Kidney (tissue), 14 donors: Measurements from ENCODE around the gene MAEA. TPM values are rescaled to one million over a fixed set of nuclear protein-coding genes. Genes with fewer than 3 reads are reported as not detected.

Experiments used
- DNase-seq, 5 donors: peaks; one replicate each; pipeline ENCODE4 v3.0.0-alpha.2; 2013 to 2020
- FAIRE-seq: peaks from 2 replicates; lab custom pipeline; 2012; peaks lifted over from hg19 to GRCh38; lab: Jason Lieb, UNC
- H3K27ac ChIP-seq, 2 donors: one replicate each; pipeline ENCODE4 v1.7.0; 2013; ENCODE audit warnings: low read depth in 2 of 2, low read length in 2 of 2, inconsistent platforms in 1 of 2
- H3K27me3 ChIP-seq: one replicate; pipeline ENCODE4 v1.7.1; 2013; ENCODE audit warnings: low read length, inconsistent platforms; ENCODE audit not compliant: control insufficient read depth, insufficient read depth
- H3K36me3 ChIP-seq, 3 donors: one replicate each; pipeline versions ENCODE4 v1.7.0 to v1.7.1; 2013; ENCODE audit warnings: low read length in 3 of 3, control low read depth in 1 of 3, inconsistent platforms in 1 of 3; ENCODE audit not compliant: insufficient read depth in 3 of 3, control insufficient read depth in 2 of 3
- H3K4me1 ChIP-seq, 3 donors: one replicate each; pipeline versions ENCODE4 v1.7.0 to v1.7.1; 2013; ENCODE audit warnings: low read length in 3 of 3, inconsistent platforms in 1 of 3, low read depth in 1 of 3; ENCODE audit not compliant: control insufficient read depth in 2 of 3, insufficient read depth in 2 of 3
- H3K4me3 ChIP-seq, 3 donors: one replicate each; pipeline versions ENCODE4 v1.7.0 to v1.8.1; 2013; ENCODE audit warnings: low read length in 3 of 3, control low read depth in 1 of 3, inconsistent platforms in 1 of 3
- H3K9ac ChIP-seq, 3 donors: one replicate each; pipeline versions ENCODE4 v1.7.0 to v1.7.1; 2013; ENCODE audit warnings: low read length in 3 of 3, control low read depth in 1 of 3, inconsistent platforms in 1 of 3
- H3K9me3 ChIP-seq, 3 donors: one replicate each; pipeline versions ENCODE4 v1.7.0 to v1.7.1; 2013; ENCODE audit warnings: low read length in 3 of 3, control low read depth in 1 of 3, inconsistent platforms in 1 of 3; ENCODE audit not compliant: control insufficient read depth in 2 of 3, insufficient read depth in 1 of 3
- intact Hi-C: fragments of 100-400 bp; cut with DNase I; formaldehyde crosslinking; loops from one replicate; pipeline ENCODE4 v1.11.1; 2022
- polyA plus RNA-seq: library from polyadenylated mRNA; stranded (reverse); fragments of 350-450 nt; fragmentation: Illumina TruSeq; extraction: RNeasy Lipid Tissue Mini Kit (QIAGEN cat#74804); gene quantifications from one replicate; pipeline ENCODE4 v1.2.3, GENCODE V29; 2014; ENCODE audit warnings: low read depth, low replicate concordance; ENCODE audit not compliant: insufficient read depth
- total RNA-seq: library from RNA; stranded (reverse); fragmentation: NEBNext Ultra II Directional; extraction: Animal tissue kit (Norgen Biotek cat#: 25700); gene quantifications from one replicate; pipeline ENCODE4 v1.2.1, GENCODE V29; 2021
- TF ChIP-seq, protein P1 (sequence below): IDR thresholded peaks from 3 replicates; pipeline ENCODE4 v1.5.1; 2012; ENCODE audit warnings: mild to moderate bottlenecking, moderate library complexity, borderline replicate concordance; ENCODE audit not compliant: insufficient read depth; ENCODE audit errors: extremely low read depth
- donor health status: control.
- donor health status: control.
- donor health status: control.
- donor health status: control.
- donor health status: control.
- donor health status: DM: yes; HTN: yes; CAD: no.
- donor health status: Normal renal cell carcinoma (clear cell type).

Gene MAEA
- total and polyA plus RNA-seq, 2 donors from 2014 or later: 65.0 to 75.2 TPM

DNA sequence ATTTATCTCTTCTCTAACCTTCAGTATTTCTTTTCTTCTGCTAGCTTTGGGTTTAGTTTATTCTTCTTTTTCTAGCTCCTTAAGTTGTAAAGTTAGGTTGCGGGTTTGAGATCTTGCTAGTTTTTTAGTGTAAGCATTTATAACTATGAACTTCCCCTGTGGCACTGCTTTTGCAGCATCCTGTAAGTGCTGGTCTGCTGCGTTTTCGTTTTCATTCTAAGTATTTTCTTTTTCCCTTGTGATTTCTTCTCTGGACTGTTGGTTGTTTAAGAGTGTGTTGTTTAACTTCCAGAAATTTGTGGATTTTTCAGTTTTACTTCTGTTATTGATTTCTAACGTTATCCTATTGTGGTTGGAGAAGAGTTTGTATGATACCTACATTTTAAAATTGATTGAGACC is 29.7 kb upstream of the MAEA start:
- H3K4me1 ChIP-seq: no peaks in the 10 kb centered on the region
- no peak overlapping the region for H3K27ac ChIP-seq
- FAIRE-seq (no peak), DNase-seq (no peak)
- no peak overlapping the region for H3K9ac ChIP-seq
- TF ChIP-seq, protein P1, sequence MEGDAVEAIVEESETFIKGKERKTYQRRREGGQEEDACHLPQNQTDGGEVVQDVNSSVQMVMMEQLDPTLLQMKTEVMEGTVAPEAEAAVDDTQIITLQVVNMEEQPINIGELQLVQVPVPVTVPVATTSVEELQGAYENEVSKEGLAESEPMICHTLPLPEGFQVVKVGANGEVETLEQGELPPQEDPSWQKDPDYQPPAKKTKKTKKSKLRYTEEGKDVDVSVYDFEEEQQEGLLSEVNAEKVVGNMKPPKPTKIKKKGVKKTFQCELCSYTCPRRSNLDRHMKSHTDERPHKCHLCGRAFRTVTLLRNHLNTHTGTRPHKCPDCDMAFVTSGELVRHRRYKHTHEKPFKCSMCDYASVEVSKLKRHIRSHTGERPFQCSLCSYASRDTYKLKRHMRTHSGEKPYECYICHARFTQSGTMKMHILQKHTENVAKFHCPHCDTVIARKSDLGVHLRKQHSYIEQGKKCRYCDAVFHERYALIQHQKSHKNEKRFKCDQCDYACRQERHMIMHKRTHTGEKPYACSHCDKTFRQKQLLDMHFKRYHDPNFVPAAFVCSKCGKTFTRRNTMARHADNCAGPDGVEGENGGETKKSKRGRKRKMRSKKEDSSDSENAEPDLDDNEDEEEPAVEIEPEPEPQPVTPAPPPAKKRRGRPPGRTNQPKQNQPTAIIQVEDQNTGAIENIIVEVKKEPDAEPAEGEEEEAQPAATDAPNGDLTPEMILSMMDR: no peak
- intact Hi-C loops: loop anchor here (10.0 kb wide), 1 partner anchor 125 kb away; no protein-coding TSS in a partner anchor
- H3K36me3 ChIP-seq: no peaks in the 10 kb centered on the region
- no peaks in the 10 kb centered on the region for H3K9me3 ChIP-seq
- H3K27me3 ChIP-seq: no peaks in the 10 kb centered on the region
- H3K4me3 ChIP-seq: no peak overlapping the region

DNA sequence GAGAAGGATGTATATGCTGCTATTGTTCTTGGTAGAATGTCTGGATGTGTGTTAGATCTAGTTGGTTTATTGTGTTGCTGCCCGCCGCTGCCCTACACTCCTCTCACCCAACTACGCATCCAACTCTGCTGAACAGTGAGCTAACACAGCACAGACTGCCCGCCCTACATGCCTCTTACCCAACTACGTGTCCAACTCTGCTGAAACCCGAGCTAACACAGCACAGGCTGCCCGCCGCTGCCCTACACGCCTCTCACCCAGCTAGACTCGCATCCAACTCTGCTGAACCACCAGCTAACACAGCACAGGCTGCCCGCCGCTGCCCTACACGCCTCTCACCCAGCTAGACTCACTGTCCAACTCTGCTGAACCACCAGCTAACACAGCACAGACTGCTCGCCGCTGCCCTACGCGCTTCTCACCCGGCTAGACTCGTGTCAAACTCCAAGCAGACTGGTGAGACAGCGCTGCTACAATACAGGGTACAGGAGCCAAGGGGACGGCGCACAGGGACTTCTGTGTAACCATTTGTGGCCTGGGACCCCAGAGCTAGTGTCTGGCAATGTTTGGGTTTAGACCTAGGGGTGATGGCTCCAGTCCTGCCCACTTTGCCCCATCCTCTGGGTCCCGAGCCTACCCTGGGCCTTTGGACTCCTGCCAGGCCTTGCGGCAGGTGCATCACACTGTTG is 29.1 kb upstream of the MAEA start:
- Histone ChIP-seq H3K9me3 (no peaks in the 10 kb centered on the region), H3K36me3 (no peaks in the 10 kb centered on the region), H3K9ac (no peak overlapping the region), H3K4me3 (no peak overlapping the region), H3K27ac (no peak overlapping the region), H3K27me3 (no peaks in the 10 kb centered on the region), H3K4me1 (no peaks in the 10 kb centered on the region)
- intact Hi-C loops: loop anchor here (10.0 kb wide), 1 partner anchor 126 kb away; no protein-coding TSS in a partner anchor
- FAIRE-seq (no peak), DNase-seq (no peak)
- TF ChIP-seq, protein P1: no peak

DNA sequence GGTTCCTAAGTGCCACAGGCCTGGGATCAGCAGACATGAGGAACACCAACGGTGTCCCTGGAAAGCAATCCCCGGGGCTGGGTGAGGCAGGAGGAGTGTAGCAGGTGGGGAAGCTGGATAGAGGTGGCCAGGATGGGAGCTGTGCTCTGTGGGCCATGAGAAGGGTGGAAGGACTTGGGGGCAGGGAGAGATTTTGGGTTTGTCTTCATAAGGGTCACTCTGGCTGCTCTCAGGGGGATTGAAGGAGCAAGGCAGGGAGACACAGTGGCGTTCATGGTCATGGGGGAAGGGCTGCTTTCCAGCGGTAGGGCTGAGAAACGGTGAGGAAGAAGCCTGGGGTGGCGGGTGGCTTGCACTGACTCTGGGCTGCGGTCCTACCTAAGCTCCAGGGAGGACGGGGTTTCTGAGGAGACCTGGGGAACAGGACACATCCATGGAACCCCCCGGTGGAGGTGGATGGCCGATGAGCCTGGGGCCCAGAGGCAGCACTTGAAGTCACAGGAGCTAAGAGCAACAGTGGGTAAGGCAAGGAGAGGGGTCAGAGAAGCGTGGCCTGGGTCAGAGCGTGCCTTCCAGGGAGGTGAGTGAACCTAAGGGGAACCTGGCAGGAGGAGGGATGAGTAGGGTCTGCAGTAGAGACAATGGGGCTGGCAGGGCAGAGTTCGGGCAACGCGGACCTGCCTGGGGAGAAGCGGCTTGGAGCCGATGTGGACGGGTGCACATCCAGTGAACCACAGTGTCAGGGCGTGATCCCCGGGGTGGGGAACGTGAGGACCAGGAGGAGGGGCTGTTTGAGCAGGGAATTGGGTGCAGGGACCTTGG is 28.4 kb upstream of the MAEA start:
- Histone ChIP-seq H3K9ac (no peak overlapping the region), H3K9me3 (no peaks in the 10 kb centered on the region), H3K36me3 (no peaks in the 10 kb centered on the region), H3K4me3 (no peak overlapping the region), H3K27ac (no peak overlapping the region), H3K4me1 (no peaks in the 10 kb centered on the region), H3K27me3 (no peaks in the 10 kb centered on the region)
- DNase-seq (no peak), FAIRE-seq (no peak)
- intact Hi-C loops: loop anchor here (10.0 kb wide), 1 partner anchor 127 kb away; no protein-coding TSS in a partner anchor
- TF ChIP-seq, protein P1: no peak
